C4-2B (cell line): Measurements from ENCODE around the gene TAC3.

Experiments used
- CTCF ChIP-seq: fragments of 450-650 bp; conservative IDR thresholded peaks from 2 replicates; pipeline ENCODE4 v1.5.1; 2017; ENCODE audit warnings: mild to moderate bottlenecking
- ZFX ChIP-seq: fragments of 450-650 bp; IDR thresholded peaks from 2 replicates; pipeline ENCODE4 v1.6.1; 2017

GRCh38 chr12:56989861-56990610 is 26.3 kb downstream of the TAC3 start:
- TF ChIP-seq CTCF (no peak), ZFX (no peak)
